IMR-90 (cell line): ENCODE data around the gene TMEM17. TPM values are rescaled to one million over a fixed set of nuclear protein-coding genes. Genes with fewer than 3 reads are reported as not detected.
A peak's percentile ranks its signal among the peaks of the same experiment; 100 is the strongest.

Experiments
- ATAC-seq: fragments of 200-7000 bp; cut with Tn5 transposase; 2 replicates; pipeline ENCODE4 v1.9.1; 2020; ENCODE audit warnings: low read depth, mild to moderate bottlenecking, moderate library complexity
- BruUV-seq: library from RNA; stranded (reverse); fragments of 400-500 nt; replicated peaks from 2 replicates; lab custom pipeline; 2021; lab: Mats Ljungman, UMichigan
- CTCF ChIA-PET: fragments of 300-600 bp; formaldehyde crosslinking; extraction: SDS; loops from one replicate; lab custom pipeline; 2021; ENCODE audit warnings: antibody characterized with exemption; lab: Yijun Ruan, JAX
- POLR2A ChIA-PET: fragments of 300-600 bp; sonication (Branson Sonifier 250); formaldehyde crosslinking; loops from one replicate; lab custom pipeline; 2022; ENCODE audit warnings: antibody characterized with exemption; ENCODE audit not compliant: unreplicated experiment; lab: Charles Lee
- DNase-seq: peaks from one replicate; pipeline ENCODE4 v3.0.0; 2013
- H2AFZ ChIP-seq: replicated peaks from 2 replicates; pipeline ENCODE3; 2013; ENCODE audit warnings: low read length, mild to moderate bottlenecking; ENCODE audit not compliant: poor library complexity
- H2AK5ac ChIP-seq: 2 replicates; pipeline ENCODE4 v1.6.1; 2013; ENCODE audit warnings: low read depth, low read length, inconsistent platforms
- H2AK9ac ChIP-seq: replicated peaks from 2 replicates; pipeline ENCODE3; 2013; ENCODE audit warnings: mild to moderate bottlenecking, low read depth, low read length, moderate library complexity; ENCODE audit not compliant: poor library complexity
- H2BK120ac ChIP-seq: 2 replicates; pipeline ENCODE4 v1.6.1; 2013; ENCODE audit warnings: low read depth, low read length, inconsistent platforms
- H2BK15ac ChIP-seq: 3 replicates; pipeline ENCODE4 v1.6.1; 2013; ENCODE audit warnings: low read depth, low read length, inconsistent platforms
- H2BK20ac ChIP-seq: 2 replicates; pipeline ENCODE4 v1.6.1; 2013; ENCODE audit warnings: low read depth, mild to moderate bottlenecking, inconsistent platforms, low read length, moderate library complexity
- H2BK5ac ChIP-seq: 2 replicates; pipeline ENCODE4 v1.6.1; 2013; ENCODE audit warnings: mild to moderate bottlenecking, low read depth, low read length, inconsistent platforms; ENCODE audit not compliant: poor library complexity, severe bottlenecking
- H3K14ac ChIP-seq: replicated peaks from 2 replicates; pipeline ENCODE4 v1.6.1; 2013; ENCODE audit warnings: low read depth, low read length, inconsistent platforms
- H3K18ac ChIP-seq: 2 replicates; pipeline ENCODE4 v1.6.1; 2013; ENCODE audit warnings: low read depth, low read length, control low read depth
- H3K23ac ChIP-seq: 2 replicates; pipeline ENCODE4 v1.6.1; 2013; ENCODE audit warnings: low read depth, low read length, inconsistent platforms
- H3K27ac ChIP-seq: 2 replicates; pipeline ENCODE4 v1.5.1; 2013; ENCODE audit warnings: mild to moderate bottlenecking, control low read depth, low read length; ENCODE audit not compliant: insufficient read depth
- H3K27me3 ChIP-seq: 2 replicates; pipeline ENCODE4 v1.6.1; 2013; ENCODE audit warnings: low read length; ENCODE audit not compliant: control insufficient read depth, insufficient read depth
- H3K36me3 ChIP-seq: 2 replicates; pipeline ENCODE4 v1.6.1; 2013; ENCODE audit warnings: low read length, mixed read lengths; ENCODE audit not compliant: control insufficient read depth, insufficient read depth
- H3K4ac ChIP-seq: 2 replicates; pipeline ENCODE4 v1.6.1; 2013; ENCODE audit warnings: low read depth, low read length, inconsistent platforms
- H3K4me1 ChIP-seq: 2 replicates; pipeline ENCODE4 v1.6.1; 2013; ENCODE audit warnings: low read length, mixed read lengths; ENCODE audit not compliant: control insufficient read depth, insufficient read depth
- H3K4me2 ChIP-seq: 2 replicates; pipeline ENCODE4 v1.6.1; 2013; ENCODE audit warnings: low read depth, mild to moderate bottlenecking, control low read depth, low read length, moderate library complexity
- H3K4me3 ChIP-seq: 2 replicates; pipeline ENCODE4 v1.5.1; 2013; ENCODE audit warnings: low read depth, mild to moderate bottlenecking, control low read depth, low read length, moderate library complexity; ENCODE audit not compliant: insufficient read depth
- H3K56ac ChIP-seq: 2 replicates; pipeline ENCODE4 v1.6.1; 2013; ENCODE audit warnings: low read length, inconsistent platforms; ENCODE audit not compliant: insufficient read depth; ENCODE audit errors: extremely low read depth
- H3K79me1 ChIP-seq, 2 experiments: 2 replicates each; pipeline ENCODE4 v1.6.1; 2013; ENCODE audit warnings: low read length in 2 of 2, inconsistent platforms in 1 of 2, low read depth in 1 of 2
- H3K9ac ChIP-seq: 2 replicates; pipeline ENCODE4 v1.6.1; 2013; ENCODE audit warnings: low read depth, low read length, control low read depth
- H3K9me1 ChIP-seq: 2 replicates; pipeline ENCODE4 v1.6.1; 2013; ENCODE audit warnings: low read length, inconsistent platforms; ENCODE audit not compliant: insufficient read depth
- H3K9me3 ChIP-seq: 2 replicates; pipeline ENCODE4 v1.6.1; 2013; ENCODE audit warnings: low read length; ENCODE audit not compliant: control insufficient read depth, insufficient read depth
- H4K20me1 ChIP-seq: 2 replicates; pipeline ENCODE4 v1.6.1; 2013; ENCODE audit warnings: low read length, inconsistent platforms; ENCODE audit not compliant: insufficient read depth
- H4K5ac ChIP-seq: 2 replicates; pipeline ENCODE4 v1.6.1; 2013; ENCODE audit warnings: mild to moderate bottlenecking, low read depth, low read length, control low read depth
- H4K8ac ChIP-seq, 2 experiments: 2 replicates each; pipeline ENCODE4 v1.6.1; 2013; ENCODE audit warnings: low read depth in 2 of 2, low read length in 2 of 2, control low read depth in 1 of 2, inconsistent platforms in 1 of 2
- H4K91ac ChIP-seq: 2 replicates; pipeline ENCODE4 v1.6.1; 2013; ENCODE audit warnings: low read depth, low read length, inconsistent platforms; ENCODE audit not compliant: insufficient read depth
- MAFK ChIP-seq: IDR thresholded peaks from 2 replicates; pipeline ENCODE4 v1.6.1; 2012; ENCODE audit warnings: low read depth, low read length, improper control_type of control experiment
- RFX5 ChIP-seq: IDR thresholded peaks from 2 replicates; pipeline ENCODE4 v1.8.0; 2012; ENCODE audit warnings: low read depth, mild to moderate bottlenecking, low read length, moderate library complexity
- dilution Hi-C: fragments of 300-500 bp; cut with HindIII; formaldehyde crosslinking; loops from one replicate; pipeline ENCODE4 v1.14.3; 2018; ENCODE audit warnings: low sequenced_read_pairs; ENCODE audit not compliant: unreplicated experiment
- in situ Hi-C: fragments of 300-500 bp; cut with MboI; formaldehyde crosslinking; loops from 3 replicates; pipeline ENCODE4 v1.14.3; 2019; ENCODE audit warnings: low sequenced_read_pairs, inconsistent platforms, mixed read lengths
- intact Hi-C: fragments of 100-400 bp; cut with micrococcal nuclease; formaldehyde crosslinking; loops from 2 replicates; pipeline ENCODE4 v1.10.0; 2022
- polyA plus RNA-seq, 3 experiments: library from polyadenylated mRNA; depleted of rRNA; stranded (reverse); fragments of >200 nt; gene quantifications; 2 replicates each; pipeline ENCODE4 v1.2.3, GENCODE V29; 2012; ENCODE audit warnings: low replicate concordance in 1 of 3
- total RNA-seq: library from RNA; depleted of rRNA; stranded (reverse); fragments of >200 nt; gene quantifications from 2 replicates; pipeline ENCODE4 v1.2.3, GENCODE V29; 2012

The TMEM17 gene
- total and polyA plus RNA-seq, 2 of the 4 experiments (the other 2 are of a cell fraction) = 1.3 to 1.8 TPM

- H3K79me1 ChIP-seq = no peaks in the 10 kb centered on the region
- dilution Hi-C loops (no loop called here), intact Hi-C loops (no loop called here), in situ Hi-C loops (no loop called here)
- BruUV-seq = no TSS peak
- H3K36me3 ChIP-seq = no peaks in the 10 kb centered on the region
- H2BK20ac ChIP-seq = no peak overlapping the region
- H3K27me3 ChIP-seq = no peaks in the 10 kb centered on the region
- H3K9ac ChIP-seq = no peak overlapping the region
- H3K9me3 ChIP-seq = no peaks in the 10 kb centered on the region
- H3K27ac ChIP-seq = no peak overlapping the region
- no peak overlapping the region for H2BK5ac ChIP-seq
- H3K9me1 ChIP-seq = no peaks in the 10 kb centered on the region
- no peak for DNase-seq
- H2BK120ac ChIP-seq = no peak overlapping the region
- H2BK15ac ChIP-seq = no peak overlapping the region
- no peak overlapping the region for H4K91ac ChIP-seq
- no peak overlapping the region for H2AFZ ChIP-seq
- H3K14ac ChIP-seq = no peak overlapping the region
- H3K4ac ChIP-seq = no peak overlapping the region
- no peak overlapping the region for H3K56ac ChIP-seq
- no peaks in the 10 kb centered on the region; the same call in 1 of the 2 replicates for H3K4me1 ChIP-seq
- TF ChIP-seq MAFK (peak; percentile 61), RFX5 (no peak)
- no peak for ATAC-seq
- ChIA-PET POLR2A (no interaction called here), CTCF (no interaction called here)
- H3K4me2 ChIP-seq = no peak overlapping the region
- no peak overlapping the region for H4K8ac ChIP-seq
- H2AK5ac ChIP-seq = no peak overlapping the region
- no peak overlapping the region for H4K5ac ChIP-seq
- H3K18ac ChIP-seq = no peak overlapping the region
- H3K4me3 ChIP-seq = no peak overlapping the region
- no peak overlapping the region for H2AK9ac ChIP-seq
- H3K23ac ChIP-seq = no peak overlapping the region
- no peaks in the 10 kb centered on the region for H4K20me1 ChIP-seq
Observed at GRCh38 chr2:62498739-62499138, 7.3 kb downstream of the TMEM17 start.
